Activated CD4-positive, alpha-beta T cell treated with anti-CD3 and anti-CD28 coated beads, Interleukin-2, amount 10 ng/mL, durations not matched to agents 7 days and 5 days (primary cell): ENCODE data around the gene HINT1. TPM values are rescaled to one million over a fixed set of nuclear protein-coding genes. Genes with fewer than 3 reads are reported as not detected.
"Not testable (repeated sequence)": the region's sequence is repeated elsewhere in the genome, so short reads cannot be mapped to it uniquely, and the experiment has no call there.

Experiments used
- CTCF ChIA-PET: fragments of 350-600 bp; sonication (Branson Sonifier 250); formaldehyde crosslinking; loops from one replicate; lab custom pipeline; 2021; ENCODE audit warnings: antibody characterized with exemption; lab: Charles Lee
- POLR2A ChIA-PET: fragments of 350-600 bp; sonication (Branson Sonifier 250); formaldehyde crosslinking; loops from one replicate; lab custom pipeline; 2021; ENCODE audit warnings: antibody characterized with exemption; lab: Charles Lee
- DNase-seq: peaks from one replicate; pipeline ENCODE4 v3.0.0-alpha.2; 2020
- H3K27ac Mint-ChIP-seq: one replicate; pipeline ENCODE4 v1.8.0; 2021; ENCODE audit warnings: mild to moderate bottlenecking, moderate library complexity, mixed read lengths
- H3K27me3 Mint-ChIP-seq: one replicate; pipeline ENCODE4 v1.8.0; 2021; ENCODE audit warnings: mixed read lengths
- H3K36me3 Mint-ChIP-seq: one replicate; pipeline ENCODE4 v1.8.0; 2021; ENCODE audit warnings: low read depth, mixed read lengths
- H3K4me1 Mint-ChIP-seq: one replicate; pipeline ENCODE4 v1.8.0; 2021; ENCODE audit warnings: mixed read lengths
- H3K4me3 Mint-ChIP-seq: one replicate; pipeline ENCODE4 v1.8.0; 2021; ENCODE audit warnings: mild to moderate bottlenecking, moderate library complexity, mixed read lengths
- H3K9me3 Mint-ChIP-seq: one replicate; pipeline ENCODE4 v1.8.0; 2021; ENCODE audit warnings: mixed read lengths
- total RNA-seq, 2 experiments: library from RNA; stranded (reverse); gene quantifications; one replicate each; pipeline ENCODE4 v1.2.3, GENCODE V29; 2021

The HINT1 gene
- total RNA-seq, 2 experiments from 2014 or later, result 274 to 278 TPM

DNA sequence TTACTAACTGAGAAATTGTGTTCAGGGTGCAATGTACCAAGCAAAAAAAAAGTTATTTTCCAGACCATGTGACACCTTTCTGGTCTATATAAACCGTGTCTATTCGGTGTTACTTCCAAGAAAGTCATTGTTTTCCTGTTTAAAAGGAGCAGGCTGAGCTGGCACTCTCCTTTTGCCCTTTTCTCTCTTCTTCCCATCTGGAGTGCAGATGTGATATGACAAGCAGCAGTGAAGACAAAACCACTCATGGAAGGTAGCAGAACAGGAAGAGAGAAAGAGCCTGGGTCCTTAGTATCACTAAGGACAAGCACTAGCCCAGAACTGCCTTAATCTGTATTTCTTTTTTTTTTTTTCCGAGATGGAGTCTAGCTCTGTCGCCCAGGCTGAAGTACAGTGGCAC is 31.3 kb upstream of the HINT1 start:
- Mint-ChIP-seq H3K4me1 (peaks cover 3% of the 10 kb centered on the region), H3K4me3 (no peak overlapping the region), H3K27me3 (no peaks in the 10 kb centered on the region), H3K27ac (no peak overlapping the region), H3K9me3 (no peaks in the 10 kb centered on the region), H3K36me3 (peaks cover 11% of the 10 kb centered on the region)
- DNase-seq, result no peak
- ChIA-PET CTCF (interaction anchor here (2.2 kb wide), 1 partner anchor 11 kb away, joined by 5 read pairs; no protein-coding TSS in a partner anchor), POLR2A (no interaction called here)

DNA sequence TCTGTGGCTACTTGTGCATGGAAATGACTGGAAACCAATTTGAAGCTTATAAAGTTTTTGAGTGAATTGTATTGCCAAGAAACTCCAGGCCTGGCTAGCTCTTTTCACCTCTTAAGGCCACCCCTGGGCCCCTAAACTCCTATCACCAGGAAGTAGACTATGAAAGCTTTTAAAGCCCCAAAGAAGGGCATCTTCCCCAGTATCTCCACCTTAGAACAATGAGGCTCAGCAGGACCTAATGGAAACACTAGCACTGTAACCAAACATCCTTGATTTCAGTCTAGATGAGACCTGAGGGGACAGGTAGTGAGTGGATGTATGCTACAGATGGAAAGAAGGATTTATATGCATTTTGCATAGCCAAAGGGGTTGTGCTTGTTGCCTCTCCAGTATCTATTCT is 30.6 kb upstream of the HINT1 start:
- H3K27me3 Mint-ChIP-seq, result no peaks in the 10 kb centered on the region
- CTCF ChIA-PET, result interaction anchor here (0.8 to 2.2 kb wide), 2 partner anchors 10 to 14 kb away, joined by 4 to 5 read pairs; no protein-coding TSS in a partner anchor
- no peak for DNase-seq
- no peak overlapping the region for H3K4me3 Mint-ChIP-seq
- peaks cover 11% of the 10 kb centered on the region for H3K36me3 Mint-ChIP-seq
- POLR2A ChIA-PET, result no interaction called here
- H3K9me3 Mint-ChIP-seq, result no peaks in the 10 kb centered on the region
- H3K27ac Mint-ChIP-seq, result no peak overlapping the region
- H3K4me1 Mint-ChIP-seq, result peaks cover 3% of the 10 kb centered on the region

DNA sequence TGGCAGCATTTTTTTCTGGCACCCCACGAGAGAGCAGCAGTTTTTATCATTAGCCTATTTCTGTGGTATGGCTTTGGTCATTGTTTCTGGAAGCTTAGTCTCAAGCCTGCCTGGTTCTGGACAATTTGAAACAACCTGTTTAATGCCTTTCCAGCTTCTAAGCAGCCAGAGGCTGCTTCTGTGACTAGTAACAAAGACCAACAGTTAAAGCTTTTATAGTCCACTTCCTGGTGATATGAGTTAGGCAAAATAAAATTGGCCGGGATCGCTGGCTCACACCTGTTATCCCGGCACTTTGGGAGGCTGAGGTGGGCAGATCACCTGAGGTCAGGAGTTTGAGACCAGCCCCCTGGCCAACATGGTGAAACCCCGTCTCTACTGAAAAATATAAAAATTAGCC is 29.7 kb upstream of the HINT1 start:
- no peak overlapping the region for H3K4me3 Mint-ChIP-seq
- no peak for DNase-seq
- CTCF ChIA-PET, result interaction anchor here (0.6 to 2.2 kb wide), 2 partner anchors 9 to 136 kb away, joined by 3 to 5 read pairs; no protein-coding TSS in a partner anchor
- H3K4me1 Mint-ChIP-seq, result peaks cover 3% of the 10 kb centered on the region
- no peak overlapping the region for H3K27ac Mint-ChIP-seq
- no peaks in the 10 kb centered on the region for H3K9me3 Mint-ChIP-seq
- no peaks in the 10 kb centered on the region for H3K27me3 Mint-ChIP-seq
- H3K36me3 Mint-ChIP-seq, result peaks cover 8% of the 10 kb centered on the region
- POLR2A ChIA-PET, result no interaction called here

DNA sequence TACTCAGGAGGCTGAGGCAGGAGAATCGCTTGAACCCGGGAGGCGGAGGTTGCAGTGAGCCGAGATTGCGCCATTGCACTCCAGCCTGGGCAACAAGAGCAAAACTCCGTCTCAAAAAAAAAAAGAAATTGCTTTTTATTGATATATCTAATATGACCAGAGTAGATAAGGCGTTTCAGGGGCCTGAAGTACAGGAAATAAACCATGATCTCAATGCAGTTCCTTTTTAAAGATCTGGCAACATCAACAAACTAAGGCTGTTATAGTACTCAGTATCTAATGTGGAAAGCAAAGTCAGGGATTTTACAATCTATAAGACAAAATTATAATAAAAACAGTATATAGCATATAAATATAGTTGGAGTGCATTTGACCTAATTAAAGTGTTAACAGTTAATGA is 28.8 kb upstream of the HINT1 start:
- H3K4me1 Mint-ChIP-seq, CTCF ChIA-PET, H3K4me3 Mint-ChIP-seq, H3K27ac Mint-ChIP-seq, DNase-seq, H3K27me3 Mint-ChIP-seq, POLR2A ChIA-PET, H3K9me3 Mint-ChIP-seq: not testable (repeated sequence)
- peaks cover 13% of the 10 kb centered on the region for H3K36me3 Mint-ChIP-seq

DNA sequence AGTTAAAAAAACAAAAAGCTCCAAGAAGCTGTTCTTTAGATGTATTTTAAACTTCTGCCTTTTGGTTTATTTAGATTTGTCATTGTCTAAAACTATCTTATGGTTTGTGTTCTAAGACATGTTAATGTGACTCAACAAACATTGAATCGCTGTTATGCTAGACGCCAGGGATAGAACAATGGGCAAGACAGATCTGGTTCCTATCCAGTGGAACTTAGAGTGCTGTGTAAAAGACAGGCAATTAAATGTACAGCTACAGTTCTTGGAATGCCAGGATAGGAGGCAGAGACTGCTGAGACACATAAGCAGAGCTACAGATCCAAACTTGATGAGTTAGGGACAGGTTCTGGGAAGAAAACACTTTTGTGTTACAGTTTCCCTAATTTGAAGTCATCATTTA is 28.1 kb upstream of the HINT1 start:
- ChIA-PET CTCF (interaction anchor here (0.6 kb wide), 1 partner anchor 108 kb away, joined by 3 read pairs; no protein-coding TSS in a partner anchor), POLR2A (no interaction called here)
- no peak overlapping the region for H3K4me3 Mint-ChIP-seq
- H3K27ac Mint-ChIP-seq, result no peak overlapping the region
- no peaks in the 10 kb centered on the region for H3K27me3 Mint-ChIP-seq
- DNase-seq, result no peak
- no peaks in the 10 kb centered on the region for H3K9me3 Mint-ChIP-seq
- peaks cover 16% of the 10 kb centered on the region for H3K36me3 Mint-ChIP-seq
- H3K4me1 Mint-ChIP-seq, result peaks cover 3% of the 10 kb centered on the region

DNA sequence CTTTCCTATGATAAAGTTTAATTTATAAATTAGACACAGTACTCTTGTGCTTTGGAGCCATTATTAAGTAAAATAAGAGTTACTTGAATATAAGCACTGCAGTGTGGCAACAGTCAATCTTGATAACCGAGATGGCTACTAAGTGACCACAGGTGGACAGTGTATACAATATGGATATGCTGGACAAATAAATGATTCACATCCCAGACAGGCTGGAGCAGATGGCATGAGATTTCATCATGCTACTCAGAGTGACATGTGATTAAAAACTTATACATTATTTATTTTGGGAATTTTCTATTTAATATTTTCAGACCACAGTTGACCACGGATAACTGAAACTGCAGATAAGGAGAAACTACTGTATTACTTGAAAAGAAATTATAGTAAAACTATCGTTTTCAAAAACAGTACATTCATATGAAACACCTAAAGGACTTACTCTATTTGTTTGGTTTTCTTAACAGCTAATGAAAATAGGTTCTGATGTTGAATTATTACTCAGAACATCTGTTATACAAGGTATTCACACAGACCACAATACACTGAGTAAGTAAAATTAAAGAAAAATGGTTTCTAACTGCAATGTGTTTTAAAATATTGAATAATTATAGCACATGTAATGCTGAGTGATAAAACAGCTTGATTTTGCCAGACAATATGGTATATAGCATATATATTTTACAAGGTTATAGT is 21.7 kb upstream of the HINT1 start:
- CTCF ChIA-PET, result interaction anchor here (0.6 to 2.0 kb wide), 2 partner anchors 9 to 38 kb away, joined by 3 to 5 read pairs; no protein-coding TSS in a partner anchor
- Mint-ChIP-seq H3K9me3 (no peaks in the 10 kb centered on the region), H3K27me3 (no peaks in the 10 kb centered on the region), H3K36me3 (peaks cover 24% of the 10 kb centered on the region), H3K4me3 (no peak overlapping the region), H3K27ac (no peak overlapping the region), H3K4me1 (peaks cover 10% of the 10 kb centered on the region)
- DNase-seq, result no peak
- POLR2A ChIA-PET, result no interaction called here

DNA sequence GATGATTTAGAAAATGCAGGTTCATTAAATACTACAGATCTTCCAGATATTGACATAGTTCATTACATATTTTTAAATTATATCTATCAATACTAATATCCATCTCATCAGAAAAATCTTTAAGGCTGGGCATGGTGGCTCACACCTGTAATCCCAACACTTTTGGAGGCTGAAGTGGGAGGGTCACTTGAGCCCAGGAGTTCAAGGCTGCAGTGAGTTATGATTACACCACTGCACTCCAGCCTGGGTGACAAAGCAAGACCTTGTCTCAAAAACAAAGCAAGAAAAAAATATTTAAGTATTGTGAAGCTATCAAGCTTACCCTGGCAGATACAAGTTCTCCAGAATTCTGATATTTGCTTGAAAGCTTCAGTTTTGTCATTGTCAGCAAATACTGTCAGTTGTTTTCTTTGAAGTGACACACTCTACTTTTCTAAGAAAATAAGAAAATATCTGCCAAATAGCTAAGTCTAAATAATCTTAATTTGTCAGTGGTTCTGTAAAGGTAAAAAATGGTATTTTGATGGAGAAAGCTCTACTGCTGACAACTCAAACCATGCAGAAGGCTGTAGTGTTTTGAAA is 20.6 kb upstream of the HINT1 start:
- ChIA-PET POLR2A (no interaction called here), CTCF (interaction anchor here (1.0 to 2.0 kb wide), 2 partner anchors 9 to 10 kb away, joined by 4 to 5 read pairs; no protein-coding TSS in a partner anchor)
- Mint-ChIP-seq H3K4me1 (peaks cover 7% of the 10 kb centered on the region), H3K36me3 (peaks cover 21% of the 10 kb centered on the region), H3K9me3 (no peaks in the 10 kb centered on the region), H3K27ac (no peak overlapping the region), H3K4me3 (no peak overlapping the region), H3K27me3 (no peaks in the 10 kb centered on the region)
- DNase-seq, result no peak

DNA sequence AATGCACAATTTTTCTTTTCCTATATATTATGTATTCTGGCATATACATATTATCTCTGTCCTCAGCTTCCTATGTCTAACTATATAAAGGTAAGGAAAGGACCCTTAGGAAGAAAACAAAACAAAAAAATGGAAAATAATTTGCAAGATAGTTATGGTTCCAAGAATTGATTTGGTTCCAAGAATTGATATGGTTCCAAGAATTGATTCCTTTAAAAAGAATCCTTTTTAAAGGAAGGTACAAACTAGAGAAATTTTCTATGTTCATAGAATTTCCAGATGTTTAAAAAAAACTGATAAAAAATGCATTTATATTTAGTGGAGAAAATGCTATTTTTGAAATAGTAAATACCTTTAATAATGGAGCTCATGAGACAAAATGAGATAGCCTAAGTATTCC is 17.8 kb upstream of the HINT1 start:
- no peaks in the 10 kb centered on the region for H3K27me3 Mint-ChIP-seq
- DNase-seq, result no peak
- peaks cover 13% of the 10 kb centered on the region for H3K4me1 Mint-ChIP-seq
- CTCF ChIA-PET, result interaction anchor here (1.6 kb wide), 1 partner anchor 53 kb away, joined by 3 read pairs; no protein-coding TSS in a partner anchor
- POLR2A ChIA-PET, result no interaction called here
- peaks cover 14% of the 10 kb centered on the region for H3K36me3 Mint-ChIP-seq
- no peak overlapping the region for H3K4me3 Mint-ChIP-seq
- H3K9me3 Mint-ChIP-seq, result no peaks in the 10 kb centered on the region
- no peak overlapping the region for H3K27ac Mint-ChIP-seq

DNA sequence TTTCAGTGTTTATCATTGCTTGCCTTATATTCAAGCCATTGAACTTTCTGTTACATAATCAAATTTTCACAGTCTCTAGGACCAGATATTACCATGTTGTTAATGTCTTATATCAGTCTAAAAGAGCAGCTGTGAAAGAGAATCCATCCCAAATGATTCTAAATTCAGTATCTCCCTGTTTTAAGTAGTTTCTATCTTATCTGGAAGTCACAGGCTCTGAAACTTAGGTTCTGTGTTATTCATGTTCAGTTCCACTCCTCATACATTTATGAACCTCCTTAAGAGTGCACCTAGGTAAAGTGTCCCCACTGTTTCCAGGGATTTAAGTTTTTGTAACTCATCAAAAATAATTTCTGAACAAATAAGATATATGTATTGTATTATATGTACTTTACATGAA is 15.4 kb upstream of the HINT1 start:
- peaks cover 18% of the 10 kb centered on the region for H3K36me3 Mint-ChIP-seq
- H3K4me1 Mint-ChIP-seq, result peaks cover 18% of the 10 kb centered on the region
- no peak overlapping the region for H3K27ac Mint-ChIP-seq
- POLR2A ChIA-PET, result no interaction called here
- CTCF ChIA-PET, result interaction anchor here (0.8 kb wide), 1 partner anchor 225 kb away, joined by 3 read pairs; no protein-coding TSS in a partner anchor
- no peaks in the 10 kb centered on the region for H3K27me3 Mint-ChIP-seq
- no peak overlapping the region for H3K4me3 Mint-ChIP-seq
- H3K9me3 Mint-ChIP-seq, result peaks cover 2% of the 10 kb centered on the region
- no peak for DNase-seq

DNA sequence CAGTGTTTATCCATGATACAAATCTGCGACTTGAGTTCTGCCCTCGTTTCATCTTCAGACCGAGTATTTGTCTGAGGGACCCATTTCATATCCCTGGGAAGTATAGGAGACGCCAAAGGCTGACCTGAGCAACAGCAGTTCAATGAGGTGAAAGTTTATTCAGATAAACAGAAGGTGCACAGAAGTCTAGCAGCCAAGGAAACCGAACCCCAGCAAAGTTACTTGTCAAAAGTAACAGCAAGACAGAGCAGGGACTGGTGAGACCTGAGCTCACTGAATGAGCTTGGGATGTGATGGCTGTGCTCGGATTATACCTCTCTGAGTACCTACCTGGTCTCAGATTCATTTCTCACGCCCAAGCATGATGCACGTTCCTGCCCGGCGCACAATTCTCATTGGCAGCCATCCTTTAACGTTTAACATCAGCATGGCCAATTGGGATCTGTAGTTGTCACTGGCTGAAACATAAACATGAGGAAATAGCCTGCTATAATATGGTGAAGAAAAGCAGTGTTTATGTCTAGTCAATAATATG is 6.3 kb upstream of the HINT1 start:
- CTCF ChIA-PET, result interaction anchor here (0.9 to 1.1 kb wide), 2 partner anchors 28 to 114 kb away, joined by 3 read pairs; no protein-coding TSS in a partner anchor
- peak; percentile 27 for DNase-seq
- Mint-ChIP-seq H3K4me1 (peaks cover 51% of the 10 kb centered on the region), H3K4me3 (peak overlapping the region; percentile 95), H3K36me3 (peaks cover 2% of the 10 kb centered on the region), H3K9me3 (peaks cover 2% of the 10 kb centered on the region), H3K27me3 (no peaks in the 10 kb centered on the region), H3K27ac (peak overlapping the region; percentile 95)
- POLR2A ChIA-PET, result interaction anchor here (0.5 to 0.9 kb wide), 2 partner anchors 93 to 96 kb away, joined by 3 read pairs; partner anchors contain the start of gene CDC42SE2

DNA sequence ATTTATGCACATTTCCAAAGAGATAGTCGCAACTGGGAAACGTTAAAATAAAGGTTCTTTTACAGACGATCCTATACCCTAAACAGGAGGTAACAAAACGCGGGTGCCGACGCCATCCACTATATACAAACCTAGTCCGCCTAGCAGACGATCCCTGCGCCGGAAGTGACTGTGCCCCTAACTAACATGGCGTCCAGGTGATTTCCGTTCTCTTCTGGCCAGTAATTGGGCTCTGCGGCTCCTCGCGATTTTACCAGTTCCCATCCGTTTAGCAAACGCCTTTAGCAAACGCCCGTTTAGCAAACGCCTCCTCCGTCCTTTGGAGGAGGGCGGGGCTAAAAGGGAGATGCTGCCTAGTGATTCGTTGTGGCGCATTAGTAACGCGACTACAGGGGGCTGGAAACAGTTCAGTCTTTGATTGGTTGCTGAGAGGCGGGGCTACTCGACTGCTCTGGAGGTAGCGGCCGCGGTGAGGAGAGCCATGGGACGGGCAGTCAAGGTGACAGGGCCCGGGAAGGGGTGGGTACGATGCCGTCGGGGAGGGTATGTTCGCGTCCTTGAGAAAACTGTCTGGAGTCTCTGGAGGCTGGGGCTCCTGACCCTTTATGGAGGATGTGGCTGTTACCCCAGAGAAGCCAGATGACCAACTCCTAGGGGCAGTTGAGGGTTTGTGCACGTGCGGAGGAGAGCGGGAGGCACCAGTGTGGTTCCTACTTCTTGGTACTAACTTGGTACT is 5.7 kb upstream of the HINT1 start, which contains the start of gene LYRM7:
Gene LYRM7 (plus strand): TSS at position 405 of the 736 bp plus-strand sequence. CDS start 77 bp downstream, at position 482.
- Mint-ChIP-seq H3K9me3 (no peaks in the 10 kb centered on the region), H3K4me3 (peak within 1 kb of the TSS; percentile 95), H3K27me3 (no peaks in the 10 kb centered on the region), H3K27ac (peak within 1 kb of the TSS; percentile 95), H3K4me1 (peaks cover 53% of the 10 kb centered on the region), H3K36me3 (no peaks in the 10 kb centered on the region)
- ChIA-PET CTCF (interaction anchor here (0.9 kb wide), 1 partner anchor 28 kb away, joined by 3 read pairs; no protein-coding TSS in a partner anchor), POLR2A (interaction anchor here (0.5 to 0.9 kb wide), 2 partner anchors 93 to 96 kb away, joined by 3 read pairs; partner anchors contain the start of gene CDC42SE2)
- peak; percentile 99 for DNase-seq
